A549 (cell line): Measurements from ENCODE around the gene MESD.

Experiments used
- BHLHE40 ChIP-seq: IDR thresholded peaks from 2 replicates; pipeline ENCODE4 v1.6.1; 2012; ENCODE audit warnings: low read depth, low read length, inconsistent platforms
- CHD4 ChIP-seq: fragments of 200-600 bp; sonication (generic); IDR thresholded peaks from 2 replicates; pipeline ENCODE4 v1.6.1; 2016; ENCODE audit warnings: antibody characterized with exemption, mild to moderate bottlenecking, borderline replicate concordance
- CTCF ChIP-seq: fragments of >200 bp; sonication (Bioruptor Twin); formaldehyde crosslinking; IDR thresholded peaks from 3 replicates; pipeline ENCODE4 v1.5.1; 2016
- ELK1 ChIP-seq: fragments of 150-350 bp; IDR thresholded peaks from 2 replicates; pipeline ENCODE4 v1.6.1; 2014; ENCODE audit warnings: low read depth, mild to moderate bottlenecking, low read length
- EP300 ChIP-seq, 2 experiments: fragments of >200 bp; sonication (Bioruptor Twin); formaldehyde crosslinking; IDR thresholded peaks; 2 replicates in 1 of 2; 3 replicates in 1 of 2; pipeline ENCODE4 v1.6.1; 2016 to 2017
- ESRRA ChIP-seq: fragments of 150-350 bp; IDR thresholded peaks from 2 replicates; pipeline ENCODE4 v1.6.1; 2014; ENCODE audit warnings: mild to moderate bottlenecking, low read length, borderline replicate concordance
- JUNB ChIP-seq: fragments of >200 bp; sonication (Bioruptor Twin); formaldehyde crosslinking; IDR thresholded peaks from 2 replicates; pipeline ENCODE4 v1.6.1; 2016
- MAX ChIP-seq: IDR thresholded peaks from 2 replicates; pipeline ENCODE4 v1.6.1; 2012
- RARB ChIP-seq: fragments of 250-450 bp; sonication (Bioruptor Pico); IDR thresholded peaks from 2 replicates; pipeline ENCODE4 v1.8.0; 2021; ENCODE audit warnings: mild to moderate bottlenecking, moderate library complexity
- SREBF2 ChIP-seq: fragments of 450-650 bp; IDR thresholded peaks from 2 replicates; pipeline ENCODE4 v1.6.1; 2014; ENCODE audit warnings: mild to moderate bottlenecking, moderate library complexity
- USF2 ChIP-seq: fragments of 450-650 bp; IDR thresholded peaks from 2 replicates; pipeline ENCODE4 v1.6.1; 2014; ENCODE audit warnings: antibody characterized with exemption

GRCh38 chr15:80986487-80986886, 3.1 kb downstream of the MESD start:
- TF ChIP-seq EP300 (IDR thresholded peaks at IDR 0.05) (no peak), CTCF (no peak), MAX (no peak), BHLHE40 (no peak), RARB (CRISPR knock-in tag) (no peak), ELK1 (no peak), ESRRA (no peak), JUNB (no peak), SREBF2 (no peak), CHD4 (no peak), USF2 (no peak)
